Calu3 (cell line): ENCODE results near the gene SLC30A2. TPM values are rescaled to one million over a fixed set of nuclear protein-coding genes. Genes with fewer than 3 reads are reported as not detected.

ENCODE experiments used
- BruUV-seq: library from RNA; stranded (reverse); fragments of 400-500 nt; replicated peaks from 2 replicates; lab custom pipeline; 2021; lab: Mats Ljungman, UMichigan
- CTCF ChIA-PET: fragments of 300-600 bp; sonication (Branson Sonifier 250); formaldehyde crosslinking; loops from one replicate; lab custom pipeline; 2022; ENCODE audit warnings: antibody characterized with exemption; lab: Charles Lee
- DNase-seq: peaks from one replicate; pipeline ENCODE4 v3.0.0; 2022
- H3K27ac Mint-ChIP-seq: one replicate; pipeline ENCODE4 v1.8.0; 2022; ENCODE audit warnings: mixed read lengths; ENCODE audit not compliant: unreplicated experiment
- H3K27me3 Mint-ChIP-seq: one replicate; pipeline ENCODE4 v1.8.0; 2022; ENCODE audit warnings: mixed read lengths; ENCODE audit not compliant: unreplicated experiment
- H3K36me3 Mint-ChIP-seq: one replicate; pipeline ENCODE4 v1.8.0; 2022; ENCODE audit warnings: mild to moderate bottlenecking, moderate library complexity, mixed read lengths; ENCODE audit not compliant: insufficient read depth, unreplicated experiment
- H3K4me1 Mint-ChIP-seq: one replicate; pipeline ENCODE4 v1.8.0; 2022; ENCODE audit warnings: mild to moderate bottlenecking, low read depth, mixed read lengths; ENCODE audit not compliant: unreplicated experiment
- H3K4me3 Mint-ChIP-seq: one replicate; pipeline ENCODE4 v1.8.0; 2022; ENCODE audit warnings: mild to moderate bottlenecking, low read depth, moderate library complexity, mixed read lengths; ENCODE audit not compliant: unreplicated experiment
- H3K9me3 Mint-ChIP-seq: one replicate; pipeline ENCODE4 v1.8.0; 2022; ENCODE audit warnings: low read depth, mixed read lengths; ENCODE audit not compliant: unreplicated experiment
- CTCF ChIP-seq: fragments of 200-600 bp; IDR thresholded peaks from one replicate; pipeline ENCODE4 v1.8.0; 2022; ENCODE audit warnings: antibody characterized with exemption; ENCODE audit not compliant: unreplicated experiment
- intact Hi-C: fragments of 100-400 bp; cut with micrococcal nuclease; formaldehyde crosslinking; loops from one replicate; pipeline ENCODE4 v1.10.0; 2022; ENCODE audit not compliant: unreplicated experiment
- total RNA-seq: library from RNA; stranded (reverse); gene quantifications from 2 replicates; pipeline ENCODE4 v1.2.3, GENCODE V29; 2022

Gene SLC30A2
- total RNA-seq, 1 experiment from 2014 or later: not detected

GRCh38 chr1:25990702-25991395 lies 55.1 kb downstream of the SLC30A2 start:
- intact Hi-C loops: no loop called here
- DNase-seq: no peak
- CTCF ChIA-PET: no interaction called here
- no TSS peak for BruUV-seq
- Mint-ChIP-seq H3K4me3 (no peak overlapping the region), H3K27me3 (no peaks in the 10 kb centered on the region), H3K9me3 (no peaks in the 10 kb centered on the region), H3K27ac (no peak overlapping the region), H3K36me3 (peaks cover 4% of the 10 kb centered on the region), H3K4me1 (no peaks in the 10 kb centered on the region)
- no peak for TF ChIP-seq CTCF

- TF ChIP-seq CTCF: no peak
- CTCF ChIA-PET: no interaction called here
- no peaks in the 10 kb centered on the region for H3K9me3 Mint-ChIP-seq
- no peak overlapping the region for H3K4me3 Mint-ChIP-seq
- H3K27ac Mint-ChIP-seq: no peak overlapping the region
- no TSS peak for BruUV-seq
- no peak for DNase-seq
- peaks cover 5% of the 10 kb centered on the region for H3K36me3 Mint-ChIP-seq
- intact Hi-C loops: no loop called here
- H3K27me3 Mint-ChIP-seq: no peaks in the 10 kb centered on the region
- no peaks in the 10 kb centered on the region for H3K4me1 Mint-ChIP-seq
These were observed 55.7 kb downstream of the SLC30A2 start for GRCh38 chr1:25990251-25990650.

- no TSS peak for BruUV-seq
These were observed 56.3 kb downstream of the SLC30A2 start for GRCh38 chr1:25989440-25990234.

GRCh38 chr1:25987951-25988350 lies 58.0 kb downstream of the SLC30A2 start:
- intact Hi-C loops: no loop called here
- no peak for TF ChIP-seq CTCF
- Mint-ChIP-seq H3K9me3 (no peaks in the 10 kb centered on the region), H3K27ac (no peak overlapping the region), H3K4me3 (no peak overlapping the region), H3K27me3 (no peaks in the 10 kb centered on the region), H3K36me3 (peaks cover 5% of the 10 kb centered on the region), H3K4me1 (no peaks in the 10 kb centered on the region)
- CTCF ChIA-PET: interaction anchor here (2.1 kb wide), 1 partner anchor 9 kb away, joined by 5 read pairs; the partner anchor contains the start of gene PAFAH2
- no peak for DNase-seq
- no TSS peak for BruUV-seq

More at GRCh38 chr1:25989440-25990234, 56.3 kb downstream of the SLC30A2 start:
- Mint-ChIP-seq H3K27ac (no peak overlapping the region), H3K36me3 (peaks cover 5% of the 10 kb centered on the region), H3K27me3 (no peaks in the 10 kb centered on the region), H3K4me1 (no peaks in the 10 kb centered on the region), H3K9me3 (no peaks in the 10 kb centered on the region), H3K4me3 (no peak overlapping the region)
- CTCF ChIA-PET: no interaction called here
- TF ChIP-seq CTCF: no peak
- no peak for DNase-seq
- intact Hi-C loops: no loop called here

Other genes starting within 250 kb of the SLC30A2 start
- gene SELENON, start 245.9 kb downstream of the SLC30A2 start, total RNA-seq: 39.6 and 40.6 TPM in 2 replicates
- gene MTFR1L, start 226.2 kb downstream of the SLC30A2 start, total RNA-seq: 21.3 and 23.2 TPM in 2 replicates
- 7.7 and 10.6 TPM in 2 replicates for gene AUNIP, start 186.7 kb downstream of the SLC30A2 start, total RNA-seq
- gene PAQR7, start 170.4 kb downstream of the SLC30A2 start, total RNA-seq: 13.6 and 15.9 TPM in 2 replicates
- gene STMN1, start 139.7 kb downstream of the SLC30A2 start, total RNA-seq: 205 and 242 TPM in 2 replicates
- 8.4 and 11.5 TPM in 2 replicates for gene PAFAH2, start 48.1 kb downstream of the SLC30A2 start, total RNA-seq
- not detected in 2 replicates for gene EXTL1, start 24.3 kb downstream of the SLC30A2 start, total RNA-seq
- gene TRIM63, start 21.5 kb upstream of the SLC30A2 start, total RNA-seq: not detected in 2 replicates
- 11.4 and 11.9 TPM in 2 replicates for gene PDIK1L, start 65.7 kb upstream of the SLC30A2 start, total RNA-seq
- not detected in 2 replicates for gene FAM110D, start 113.0 kb upstream of the SLC30A2 start, total RNA-seq
- not detected in 2 replicates for gene C1orf232, start 122.8 kb upstream of the SLC30A2 start, total RNA-seq
- 22.2 and 23.1 TPM in 2 replicates for gene ZNF593, start 123.8 kb upstream of the SLC30A2 start, total RNA-seq
- gene ZNF593OS, start 125.7 kb upstream of the SLC30A2 start, total RNA-seq: not detected in 2 replicates
- gene CNKSR1, start 131.4 kb upstream of the SLC30A2 start, total RNA-seq: 28.1 and 30.6 TPM in 2 replicates
- not detected in 2 replicates for gene CATSPER4, start 144.5 kb upstream of the SLC30A2 start, total RNA-seq
- 19.9 and 24.6 TPM in 2 replicates for gene CEP85, start 188.1 kb upstream of the SLC30A2 start, total RNA-seq
- 74.6 and 107 TPM in 2 replicates for gene SH3BGRL3, start 234.0 kb upstream of the SLC30A2 start, total RNA-seq